GM12864 (cell line): ENCODE measurements around the gene ZNF573.
"Not testable (repeated sequence)": the region's sequence is repeated elsewhere in the genome, so short reads cannot be mapped to it uniquely, and the experiment has no call there.

Source experiments
- DNase-seq: peaks from one replicate; pipeline ENCODE4 v3.0.0-alpha.2; 2011; ENCODE audit warnings: low read depth
- H3K4me3 ChIP-seq: 2 replicates; pipeline ENCODE4 v1.5.1; 2011; ENCODE audit warnings: mild to moderate bottlenecking, low read depth, low read length, control low read depth
- TF ChIP-seq, protein P1 (sequence below): IDR thresholded peaks from 2 replicates; pipeline ENCODE4 v1.5.1; 2011; ENCODE audit warnings: low read depth, mild to moderate bottlenecking, moderate library complexity, low read length, control low read depth, inconsistent platforms; ENCODE audit errors: missing control alignments

Gene ZNF573

DNA sequence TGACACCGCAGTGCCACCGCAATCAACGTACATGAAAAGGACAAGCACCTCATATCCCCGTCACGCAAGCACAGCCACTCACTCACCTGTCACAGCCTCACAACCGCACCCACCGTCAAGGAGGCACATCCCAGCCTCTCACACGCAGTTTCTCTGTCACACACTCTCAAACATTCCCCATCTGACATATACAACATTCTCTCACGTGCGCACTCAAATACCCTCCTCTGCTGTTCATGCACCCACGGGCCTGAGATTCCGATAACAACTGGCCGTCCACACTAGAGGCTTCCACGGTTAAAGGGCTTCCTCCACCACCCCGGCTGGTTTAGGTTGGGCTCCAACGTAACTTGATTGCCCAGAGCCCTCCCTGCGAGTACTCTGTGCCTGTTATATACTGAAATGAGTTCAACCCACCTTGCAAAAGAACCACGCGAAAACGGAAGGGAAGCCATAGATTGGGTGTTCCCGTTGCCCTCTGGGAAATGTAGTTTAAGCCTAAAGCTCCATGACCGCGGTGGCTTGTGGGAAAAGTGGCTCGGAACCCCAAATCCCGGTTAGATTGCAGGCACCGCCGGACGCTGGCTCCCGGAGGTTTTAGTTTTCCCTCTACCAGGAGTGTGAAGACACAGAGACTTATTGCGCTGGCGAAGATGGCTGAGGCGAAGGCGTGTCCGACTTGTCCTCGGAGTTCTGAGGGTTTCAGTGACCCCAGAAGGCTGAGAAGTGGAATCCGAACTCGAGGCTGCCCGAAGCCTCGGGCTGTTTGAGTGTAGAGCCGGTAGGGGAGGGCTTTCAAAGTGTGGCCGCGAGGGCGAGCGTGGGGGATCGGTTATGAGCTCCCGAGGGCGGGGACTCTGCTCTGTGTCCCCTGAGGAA, at the start of gene ZNF573:
TSS of gene ZNF573 (minus strand) at position 460 of the 879 bp plus-strand sequence. CDS start 5,857 bp downstream, outside the sequence.
- peak; percentile 82 for DNase-seq
- TF ChIP-seq, protein P1, sequence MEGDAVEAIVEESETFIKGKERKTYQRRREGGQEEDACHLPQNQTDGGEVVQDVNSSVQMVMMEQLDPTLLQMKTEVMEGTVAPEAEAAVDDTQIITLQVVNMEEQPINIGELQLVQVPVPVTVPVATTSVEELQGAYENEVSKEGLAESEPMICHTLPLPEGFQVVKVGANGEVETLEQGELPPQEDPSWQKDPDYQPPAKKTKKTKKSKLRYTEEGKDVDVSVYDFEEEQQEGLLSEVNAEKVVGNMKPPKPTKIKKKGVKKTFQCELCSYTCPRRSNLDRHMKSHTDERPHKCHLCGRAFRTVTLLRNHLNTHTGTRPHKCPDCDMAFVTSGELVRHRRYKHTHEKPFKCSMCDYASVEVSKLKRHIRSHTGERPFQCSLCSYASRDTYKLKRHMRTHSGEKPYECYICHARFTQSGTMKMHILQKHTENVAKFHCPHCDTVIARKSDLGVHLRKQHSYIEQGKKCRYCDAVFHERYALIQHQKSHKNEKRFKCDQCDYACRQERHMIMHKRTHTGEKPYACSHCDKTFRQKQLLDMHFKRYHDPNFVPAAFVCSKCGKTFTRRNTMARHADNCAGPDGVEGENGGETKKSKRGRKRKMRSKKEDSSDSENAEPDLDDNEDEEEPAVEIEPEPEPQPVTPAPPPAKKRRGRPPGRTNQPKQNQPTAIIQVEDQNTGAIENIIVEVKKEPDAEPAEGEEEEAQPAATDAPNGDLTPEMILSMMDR = no peak

DNA sequence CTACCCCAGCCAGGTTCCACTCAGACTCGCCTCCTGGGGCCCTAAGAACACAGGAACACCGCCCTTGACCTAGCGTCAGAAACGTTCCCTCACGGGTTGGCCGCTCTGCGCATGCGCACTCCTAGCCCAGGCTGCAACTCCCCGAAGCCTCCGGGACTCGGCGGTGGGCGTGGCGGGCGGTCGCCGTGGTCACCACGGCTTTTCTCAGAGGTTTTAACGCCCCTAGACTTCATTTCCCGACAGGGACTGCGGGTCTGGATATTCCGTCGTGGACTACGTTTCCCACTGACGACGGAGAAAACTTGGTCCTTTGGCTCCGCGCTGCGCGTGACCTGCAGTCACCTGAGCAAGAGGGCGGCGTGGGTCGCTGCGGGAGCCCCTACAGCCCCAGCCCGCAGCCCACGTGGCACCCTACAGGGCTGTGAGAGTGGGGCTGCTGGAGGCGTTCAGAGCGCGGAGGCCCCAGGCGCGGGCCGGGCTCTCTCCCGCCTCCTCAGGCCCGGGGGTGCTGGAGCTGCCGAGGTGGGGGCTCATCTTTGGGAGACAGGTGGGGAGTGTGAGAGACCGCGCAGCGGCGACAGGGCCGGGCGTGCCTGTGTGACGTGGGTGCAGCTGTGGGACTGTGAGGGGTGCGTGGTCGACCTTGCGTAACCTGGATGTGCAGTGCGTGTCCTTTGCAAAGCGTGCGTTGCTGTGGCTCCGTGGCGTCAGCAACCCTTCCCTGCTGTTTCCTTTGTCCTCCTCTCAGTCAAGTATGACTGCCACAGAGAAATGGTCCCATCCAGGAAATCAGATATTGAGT, 38.0 kb upstream of the ZNF573 start:
- TF ChIP-seq, protein P1 = no peak
- no peak for DNase-seq
- H3K4me3 ChIP-seq = no peak overlapping the region

More for the DNA sequence above, at the start of gene ZNF573:
- peak within 1 kb of the TSS; percentile 90 for H3K4me3 ChIP-seq

DNA sequence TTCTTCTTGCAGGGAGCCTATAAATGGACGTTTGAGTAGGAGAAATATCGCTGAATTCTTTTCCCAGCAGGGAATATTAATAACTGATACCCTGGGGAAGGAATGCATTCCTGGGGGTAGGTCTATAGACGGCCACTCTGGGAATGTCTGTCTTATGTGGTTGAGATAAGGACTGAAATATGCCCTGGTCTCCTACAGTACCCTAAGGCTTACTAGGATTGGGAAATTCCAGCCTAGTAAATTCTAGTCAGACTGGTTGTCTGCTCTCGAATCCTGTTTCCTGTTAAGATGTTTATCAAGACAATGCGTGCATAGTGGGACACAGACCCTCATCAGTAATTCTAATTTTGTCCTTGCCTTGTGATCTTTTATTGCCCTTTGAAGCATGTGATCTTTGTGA, 36.2 kb upstream of the ZNF573 start:
- DNase-seq, H3K4me3 ChIP-seq: not testable (repeated sequence)

DNA sequence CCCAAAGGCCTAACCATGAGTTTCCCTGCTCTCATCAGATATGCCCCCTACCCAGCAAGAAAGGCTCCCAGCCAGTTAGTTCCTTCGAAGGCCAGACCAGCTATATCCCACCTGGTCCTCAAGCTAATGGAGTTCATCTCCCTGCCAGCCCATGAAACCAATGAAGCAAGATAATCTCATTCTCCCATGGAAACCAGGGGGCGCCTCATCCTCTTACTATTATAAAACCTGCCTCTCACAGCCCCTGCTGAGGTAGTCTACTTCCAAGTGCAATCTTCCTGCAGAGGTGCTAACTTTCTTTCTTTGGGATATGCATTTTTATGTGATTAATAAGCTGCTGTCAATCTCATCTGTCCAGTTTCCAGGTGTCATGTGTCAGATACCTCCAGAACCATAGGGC, 34.0 kb upstream of the ZNF573 start:
- TF ChIP-seq, protein P1 = no peak
- no peak for DNase-seq
- no peak overlapping the region for H3K4me3 ChIP-seq

DNA sequence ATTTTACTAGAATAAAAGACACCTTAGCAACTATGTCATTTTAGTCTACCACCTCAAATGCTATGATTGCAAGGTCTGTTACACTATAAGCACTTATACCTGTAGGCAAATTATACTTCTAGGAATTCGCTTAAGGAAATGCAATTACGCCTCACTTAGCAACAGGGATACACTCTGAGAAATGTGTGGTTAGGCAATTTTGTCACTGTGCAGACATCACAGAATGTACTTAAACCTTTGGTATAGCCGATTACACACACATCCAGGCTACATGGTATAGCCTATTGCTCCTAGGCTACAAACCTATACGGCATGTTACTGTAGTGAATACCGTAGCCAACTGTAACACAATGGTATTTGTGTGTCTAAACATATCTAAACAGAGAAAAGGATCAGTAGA, 30.0 kb upstream of the ZNF573 start:
- TF ChIP-seq, protein P1 = no peak
- no peak for DNase-seq
- H3K4me3 ChIP-seq = no peak overlapping the region

DNA sequence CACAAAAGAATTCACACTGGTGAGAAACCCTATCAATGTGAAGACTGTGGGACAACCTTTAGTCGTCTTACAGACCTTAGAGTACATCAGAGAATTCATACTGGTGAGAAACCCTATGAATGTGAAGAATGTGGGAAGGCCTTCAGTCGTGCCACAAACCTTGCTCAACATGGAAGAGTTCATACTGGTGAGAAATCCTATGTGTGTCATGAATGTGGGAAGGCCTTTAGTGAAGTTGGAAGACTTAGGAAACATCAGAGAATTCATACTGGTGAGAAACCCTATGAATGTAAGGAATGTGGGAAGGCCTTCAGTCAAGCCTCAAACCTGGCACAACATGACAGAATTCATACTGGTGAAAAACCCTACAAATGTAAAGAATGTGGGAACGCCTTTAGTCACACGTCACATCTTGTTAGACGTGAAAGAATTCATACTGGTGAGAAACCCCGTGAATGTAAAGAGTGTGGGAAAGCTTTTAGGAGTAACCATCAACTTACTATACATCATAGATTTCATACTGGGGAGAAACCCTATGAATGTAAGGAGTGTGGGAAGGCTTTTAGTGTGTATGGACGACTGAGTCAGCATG, 24.0 kb upstream of the ZNF573 start:
- TF ChIP-seq, protein P1 = no peak
- no peak overlapping the region for H3K4me3 ChIP-seq
- DNase-seq = no peak
